Hepatocyte (in vitro differentiated cells): Measurements from ENCODE around the gene AMPH. TPM values are rescaled to one million over a fixed set of nuclear protein-coding genes. Genes with fewer than 3 reads are reported as not detected.

ENCODE experiments used
- DNase-seq: peaks from one replicate; pipeline ENCODE4 v3.0.0-alpha.2; 2016; ENCODE audit warnings: low spot score
- H2AFZ ChIP-seq: fragments of 200-600 bp; sonication (generic); 2 replicates; pipeline ENCODE4 v1.6.0; 2016; ENCODE audit warnings: antibody characterized with exemption, mild to moderate bottlenecking
- H3K27ac ChIP-seq: fragments of 200-600 bp; sonication (generic); 2 replicates; pipeline ENCODE4 v1.5.1; 2016; ENCODE audit warnings: mild to moderate bottlenecking
- H3K27me3 ChIP-seq: fragments of 200-600 bp; sonication (generic); 2 replicates; pipeline ENCODE4 v1.6.1; 2016
- H3K36me3 ChIP-seq: fragments of 200-600 bp; sonication (generic); replicated peaks from 2 replicates; pipeline ENCODE4 v1.5.1; 2016; ENCODE audit warnings: low read depth; ENCODE audit not compliant: insufficient read depth
- H3K4me1 ChIP-seq: fragments of 200-600 bp; sonication (generic); 2 replicates; pipeline ENCODE4 v1.5.1; 2016; ENCODE audit warnings: mild to moderate bottlenecking, moderate library complexity; ENCODE audit not compliant: insufficient read depth
- H3K4me2 ChIP-seq: fragments of 200-600 bp; sonication (generic); 2 replicates; pipeline ENCODE4 v1.6.0; 2016
- H3K4me3 ChIP-seq: fragments of 200-600 bp; sonication (generic); 2 replicates; pipeline ENCODE4 v1.5.1; 2016; ENCODE audit warnings: mild to moderate bottlenecking
- H3K79me2 ChIP-seq: fragments of 200-600 bp; sonication (generic); 2 replicates; pipeline ENCODE4 v1.6.0; 2017; ENCODE audit warnings: mild to moderate bottlenecking
- H3K9me2 ChIP-seq: fragments of 200-600 bp; sonication (generic); replicated peaks from 2 replicates; pipeline ENCODE4 v1.6.0; 2017; ENCODE audit warnings: mild to moderate bottlenecking; ENCODE audit not compliant: insufficient read depth
- H3K9me3 ChIP-seq: fragments of 200-600 bp; sonication (generic); 2 replicates; pipeline ENCODE4 v1.5.1; 2016; ENCODE audit warnings: low read depth, mild to moderate bottlenecking
- H4K20me1 ChIP-seq: fragments of 200-600 bp; sonication (generic); 2 replicates; pipeline ENCODE4 v1.6.0; 2016; ENCODE audit warnings: mild to moderate bottlenecking; ENCODE audit not compliant: insufficient read depth, poor library complexity, severe bottlenecking
- EZH2 ChIP-seq: fragments of 200-600 bp; sonication (generic); IDR thresholded peaks from 2 replicates; pipeline ENCODE4 v1.6.1; 2016; ENCODE audit warnings: antibody characterized with exemption, mild to moderate bottlenecking, borderline replicate concordance
- EZH2phosphoT487 ChIP-seq: fragments of 200-600 bp; sonication (generic); IDR thresholded peaks from one replicate; pipeline ENCODE4 v1.6.1; 2018; ENCODE audit warnings: antibody characterized with exemption, mild to moderate bottlenecking, low read depth, moderate library complexity; ENCODE audit not compliant: unreplicated experiment, severe bottlenecking
- WGBS: methylation state at CpG from one replicate; pipeline ENCODE4 v1.1.6; 2016; ENCODE audit warnings: low lambda C conversion rate; ENCODE audit errors: missing lambda C conversion rate; 5-methylcytosine and 5-hydroxymethylcytosine counted together
- polyA plus RNA-seq: library from polyadenylated mRNA; unstranded; fragments of >200 nt; fragmentation: Nextera tagmentation; extraction: Ambion mirVana; gene quantifications from 2 replicates; pipeline ENCODE4 v1.2.1, GENCODE V29; 2016
- total RNA-seq: library from RNA; depleted of rRNA; stranded (reverse); fragments of >200 nt; gene quantifications from 2 replicates; pipeline ENCODE4 v1.2.3, GENCODE V29; 2014
- TF ChIP-seq, protein P1 (sequence below): fragments of 200-600 bp; sonication (generic); IDR thresholded peaks from 2 replicates; pipeline ENCODE4 v1.5.1; 2016; ENCODE audit warnings: antibody characterized with exemption, mild to moderate bottlenecking; ENCODE audit not compliant: poor library complexity

AMPH gene
- total and polyA plus RNA-seq, 2 experiments from 2014 or later: 2.0 to 2.8 TPM

DNA sequence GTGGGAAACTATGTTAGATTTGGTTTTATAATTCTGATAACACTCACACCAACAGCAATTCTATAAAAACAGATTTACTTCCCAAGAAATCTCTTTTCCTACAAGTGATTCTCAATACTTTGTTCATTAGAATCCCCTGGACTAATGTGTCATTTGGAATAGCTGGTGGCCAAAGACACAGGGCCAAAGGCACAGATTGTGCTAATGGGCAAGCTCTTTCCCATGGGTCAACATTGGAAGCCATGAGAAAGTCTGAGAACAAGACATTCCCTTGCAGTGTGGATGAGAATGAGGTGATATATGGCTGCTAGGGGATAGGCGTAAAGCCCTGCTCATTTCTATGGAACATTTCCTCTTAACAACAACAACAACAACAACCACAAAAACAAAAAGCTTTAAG is 153.8 kb downstream of the AMPH start:
- no peak for TF ChIP-seq EZH2phosphoT487
- TF ChIP-seq, protein P1, sequence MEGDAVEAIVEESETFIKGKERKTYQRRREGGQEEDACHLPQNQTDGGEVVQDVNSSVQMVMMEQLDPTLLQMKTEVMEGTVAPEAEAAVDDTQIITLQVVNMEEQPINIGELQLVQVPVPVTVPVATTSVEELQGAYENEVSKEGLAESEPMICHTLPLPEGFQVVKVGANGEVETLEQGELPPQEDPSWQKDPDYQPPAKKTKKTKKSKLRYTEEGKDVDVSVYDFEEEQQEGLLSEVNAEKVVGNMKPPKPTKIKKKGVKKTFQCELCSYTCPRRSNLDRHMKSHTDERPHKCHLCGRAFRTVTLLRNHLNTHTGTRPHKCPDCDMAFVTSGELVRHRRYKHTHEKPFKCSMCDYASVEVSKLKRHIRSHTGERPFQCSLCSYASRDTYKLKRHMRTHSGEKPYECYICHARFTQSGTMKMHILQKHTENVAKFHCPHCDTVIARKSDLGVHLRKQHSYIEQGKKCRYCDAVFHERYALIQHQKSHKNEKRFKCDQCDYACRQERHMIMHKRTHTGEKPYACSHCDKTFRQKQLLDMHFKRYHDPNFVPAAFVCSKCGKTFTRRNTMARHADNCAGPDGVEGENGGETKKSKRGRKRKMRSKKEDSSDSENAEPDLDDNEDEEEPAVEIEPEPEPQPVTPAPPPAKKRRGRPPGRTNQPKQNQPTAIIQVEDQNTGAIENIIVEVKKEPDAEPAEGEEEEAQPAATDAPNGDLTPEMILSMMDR: no peak
- no peak for TF ChIP-seq EZH2
- no peaks in the 10 kb centered on the region for H3K9me2 ChIP-seq
- H3K36me3 ChIP-seq: no peaks in the 10 kb centered on the region
- no peaks in the 10 kb centered on the region for H3K27me3 ChIP-seq
- H3K9me3 ChIP-seq: no peaks in the 10 kb centered on the region
- no peaks in the 10 kb centered on the region for H3K4me1 ChIP-seq
- no peaks in the 10 kb centered on the region for H4K20me1 ChIP-seq
- no peak overlapping the region for H3K4me2 ChIP-seq
- no peak overlapping the region for H3K4me3 ChIP-seq
- no peaks in the 10 kb centered on the region for H3K79me2 ChIP-seq
- WGBS: 100% methylated on average over 1 of the region's 1 CpG
- no peak overlapping the region for H2AFZ ChIP-seq
- no peak overlapping the region for H3K27ac ChIP-seq
- no peak for DNase-seq

DNA sequence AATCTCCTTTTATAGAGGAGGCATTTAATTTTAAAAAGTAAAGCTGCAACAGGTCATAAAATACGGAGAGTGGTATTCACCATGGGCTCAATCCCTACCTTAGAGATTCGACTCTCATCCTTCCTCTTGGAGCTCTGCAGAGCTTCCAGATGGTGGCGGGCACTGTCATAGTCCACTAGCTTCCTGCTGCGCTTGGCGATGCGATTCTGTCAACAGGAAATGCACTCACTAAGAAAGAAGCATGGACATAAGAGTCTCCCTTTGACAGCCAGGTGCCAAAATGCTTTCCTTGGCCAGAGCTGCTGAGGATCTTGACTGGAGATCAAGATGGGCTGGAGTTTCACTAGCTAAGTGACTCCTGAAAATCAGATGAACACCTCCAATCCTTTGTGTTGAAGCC is 154.4 kb downstream of the AMPH start:
- H3K36me3 ChIP-seq: no peaks in the 10 kb centered on the region
- TF ChIP-seq EZH2phosphoT487 (no peak), EZH2 (no peak)
- TF ChIP-seq, protein P1: no peak
- no peak overlapping the region for H3K4me2 ChIP-seq
- no peaks in the 10 kb centered on the region for H3K27me3 ChIP-seq
- no peak overlapping the region for H3K27ac ChIP-seq
- no peaks in the 10 kb centered on the region for H4K20me1 ChIP-seq
- H3K4me3 ChIP-seq: no peak overlapping the region
- no peak for DNase-seq
- H3K79me2 ChIP-seq: no peaks in the 10 kb centered on the region
- no peaks in the 10 kb centered on the region for H3K9me3 ChIP-seq
- 92% methylated on average over 6 of the region's 6 CpGs for WGBS
- H2AFZ ChIP-seq: no peak overlapping the region
- no peaks in the 10 kb centered on the region for H3K9me2 ChIP-seq
- H3K4me1 ChIP-seq: no peaks in the 10 kb centered on the region

GRCh38 chr7:38465956-38466355 is 165.2 kb downstream of the AMPH start:
- Histone ChIP-seq H3K4me2 (no peak overlapping the region), H3K27ac (no peak overlapping the region), H2AFZ (no peak overlapping the region), H4K20me1 (no peaks in the 10 kb centered on the region), H3K27me3 (no peaks in the 10 kb centered on the region), H3K9me3 (no peaks in the 10 kb centered on the region), H3K79me2 (no peaks in the 10 kb centered on the region), H3K4me1 (no peaks in the 10 kb centered on the region), H3K4me3 (no peak overlapping the region), H3K36me3 (no peaks in the 10 kb centered on the region), H3K9me2 (no peaks in the 10 kb centered on the region)
- no peak for TF ChIP-seq EZH2phosphoT487
- TF ChIP-seq EZH2: no peak
- TF ChIP-seq, protein P1: no peak
- WGBS: 84% methylated on average over 6 of the region's 6 CpGs
- no peak for DNase-seq
